Prostate gland (tissue), 2 donors: Measurements from ENCODE around the gene CCDC12.

Experiments used
- CTCF ChIP-seq, 4 experiments: fragments of 200-600 bp in 2 of 4; fragments of 450-650 bp in 2 of 4; sonication (generic) in 2 of 4; IDR thresholded peaks; 1 replicate in 3 of 4; 2 replicates in 1 of 4; pipeline ENCODE4 v1.5.1; 2016 to 2019; ENCODE audit warnings: antibody characterized with exemption in 4 of 4, mild to moderate bottlenecking in 2 of 4, moderate library complexity in 2 of 4
- POLR2A ChIP-seq: fragments of 450-650 bp; IDR thresholded peaks from one replicate; pipeline ENCODE4 v1.6.1; 2016; ENCODE audit warnings: antibody characterized with exemption, mild to moderate bottlenecking
- POLR2AphosphoS5 ChIP-seq: sonication (generic); formaldehyde crosslinking; IDR thresholded peaks from one replicate; pipeline ENCODE4 v1.6.1; 2017; ENCODE audit warnings: antibody characterized with exemption

- TF ChIP-seq CTCF (IDR thresholded peaks at IDR 0.05) (no peak), POLR2A (no peak), POLR2AphosphoS5 (no peak)
Measured at GRCh38 chr3:46942481-46943236, 33.9 kb downstream of the CCDC12 start.
